Fibroblast of skin of abdomen (primary cell): ENCODE data around the gene LSM3.

Source experiments
- DNase-seq: peaks from one replicate; pipeline ENCODE4 v3.0.0-alpha.2; 2013

The LSM3 gene

GRCh38 chr3:14201940-14202684 is 23.5 kb downstream of the LSM3 start:
- DNase-seq: peak; percentile 31

DNA sequence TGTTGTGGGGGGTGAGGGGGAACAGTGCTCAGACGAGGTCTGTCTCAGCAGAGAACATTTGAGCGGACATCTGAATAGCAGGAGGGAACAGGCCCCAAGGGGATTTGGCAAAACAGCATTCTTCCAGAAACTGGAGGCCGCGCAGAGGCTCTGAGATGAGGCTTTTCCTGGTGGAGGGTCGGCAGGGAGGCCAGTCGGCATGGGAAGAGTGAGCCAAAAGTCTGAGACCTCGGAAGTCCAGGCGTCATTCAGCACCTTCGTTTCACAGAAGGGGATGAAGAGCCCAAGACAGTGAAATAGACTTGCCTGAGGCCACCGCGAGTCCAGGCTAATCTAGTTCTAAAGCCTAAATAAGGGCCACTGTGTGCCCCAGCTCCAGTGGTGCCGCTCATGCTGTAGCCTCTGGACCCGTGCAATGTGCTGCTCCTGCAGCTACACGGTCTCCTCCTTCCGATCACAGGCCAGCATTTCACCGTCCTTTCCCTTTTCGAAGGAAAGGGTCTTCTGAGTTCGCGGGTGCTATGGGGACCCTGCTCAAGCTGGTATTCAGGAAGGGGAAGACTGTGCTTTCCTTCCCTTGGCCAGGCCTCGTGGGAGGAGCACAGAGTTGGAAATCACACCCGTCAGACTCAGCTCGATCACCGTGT is 24.4 kb downstream of the LSM3 start:
- no peak for DNase-seq

- peak; percentile 84 for DNase-seq
Measured at GRCh38 chr3:14203521-14204079, 25.0 kb downstream of the LSM3 start.

GRCh38 chr3:14204515-14205284 is 26.1 kb downstream of the LSM3 start:
- DNase-seq: no peak

DNA sequence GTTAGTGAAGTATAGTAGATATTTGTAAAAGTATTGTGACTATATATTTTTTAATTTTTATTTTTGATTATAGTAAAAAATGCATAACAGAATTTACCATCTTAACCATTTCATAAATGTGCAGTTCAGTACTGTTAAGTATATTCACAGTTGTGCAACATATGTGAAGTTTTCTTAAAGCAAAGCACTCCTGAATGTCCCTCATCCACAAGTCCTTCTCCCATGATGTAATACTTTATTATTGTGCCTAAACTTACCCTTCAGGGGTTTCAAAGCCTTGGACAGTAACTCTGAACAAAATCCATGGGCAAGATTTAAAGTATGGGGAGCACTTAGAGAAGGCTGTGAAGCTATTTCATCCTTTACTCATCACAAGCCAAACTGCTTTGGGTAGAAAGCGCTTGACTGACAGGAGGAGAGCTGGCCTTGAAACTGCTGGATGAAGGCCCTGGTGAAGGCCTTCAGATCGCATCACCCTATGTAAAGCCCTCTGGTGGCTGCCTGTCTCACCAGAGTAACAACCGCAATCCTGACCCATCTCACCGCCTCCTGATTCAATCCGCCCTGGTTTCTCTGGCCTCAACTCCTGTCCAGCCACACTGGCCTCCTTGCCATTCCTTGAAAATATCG is 28.0 kb downstream of the LSM3 start:
- no peak for DNase-seq

DNA sequence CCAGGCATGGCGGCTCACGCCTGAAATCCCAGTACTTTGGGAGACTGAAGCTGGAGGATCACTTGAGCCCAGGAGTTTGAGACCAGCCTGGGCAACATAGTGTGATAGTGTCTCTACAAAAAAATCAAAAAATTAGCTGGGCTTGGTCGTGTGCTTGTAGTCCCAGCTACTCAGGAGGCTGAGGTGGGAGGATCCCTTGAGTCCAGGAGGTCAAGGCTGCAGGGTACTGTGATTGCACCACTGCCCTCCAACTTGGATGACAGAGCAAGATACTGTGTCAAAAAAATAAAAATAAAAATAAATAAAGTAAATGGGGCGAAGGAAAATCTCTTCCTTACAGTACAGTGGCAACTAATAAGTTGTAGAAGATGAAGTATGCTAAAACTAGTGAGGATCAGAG is 29.6 kb downstream of the LSM3 start:
- no peak for DNase-seq

DNA sequence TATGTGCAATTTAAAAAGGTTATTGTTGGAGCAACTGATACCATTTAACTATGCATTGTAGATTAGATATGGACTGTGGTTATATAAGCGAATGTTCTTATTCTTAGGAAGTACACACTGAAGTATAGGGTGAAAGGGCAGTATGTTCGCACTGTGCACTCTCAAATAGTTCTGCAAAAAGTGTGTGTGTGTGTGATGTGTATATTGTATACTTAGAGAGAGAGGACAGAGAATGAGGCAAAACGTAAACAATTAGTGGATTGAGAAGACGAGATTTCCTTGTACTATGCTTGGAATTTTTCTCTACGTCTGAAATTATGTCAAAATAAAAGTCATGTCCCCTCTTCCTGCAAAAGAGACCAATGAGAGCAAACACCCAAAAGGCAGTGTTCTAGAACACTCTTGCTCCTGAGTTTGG is 30.4 kb downstream of the LSM3 start:
- DNase-seq: peak; percentile 51

- DNase-seq: peak; percentile 49
Measured at GRCh38 chr3:14209581-14210289, 31.1 kb downstream of the LSM3 start.

GRCh38 chr3:14210290-14210688 is 31.7 kb downstream of the LSM3 start:
- peak; percentile 75 for DNase-seq

DNA sequence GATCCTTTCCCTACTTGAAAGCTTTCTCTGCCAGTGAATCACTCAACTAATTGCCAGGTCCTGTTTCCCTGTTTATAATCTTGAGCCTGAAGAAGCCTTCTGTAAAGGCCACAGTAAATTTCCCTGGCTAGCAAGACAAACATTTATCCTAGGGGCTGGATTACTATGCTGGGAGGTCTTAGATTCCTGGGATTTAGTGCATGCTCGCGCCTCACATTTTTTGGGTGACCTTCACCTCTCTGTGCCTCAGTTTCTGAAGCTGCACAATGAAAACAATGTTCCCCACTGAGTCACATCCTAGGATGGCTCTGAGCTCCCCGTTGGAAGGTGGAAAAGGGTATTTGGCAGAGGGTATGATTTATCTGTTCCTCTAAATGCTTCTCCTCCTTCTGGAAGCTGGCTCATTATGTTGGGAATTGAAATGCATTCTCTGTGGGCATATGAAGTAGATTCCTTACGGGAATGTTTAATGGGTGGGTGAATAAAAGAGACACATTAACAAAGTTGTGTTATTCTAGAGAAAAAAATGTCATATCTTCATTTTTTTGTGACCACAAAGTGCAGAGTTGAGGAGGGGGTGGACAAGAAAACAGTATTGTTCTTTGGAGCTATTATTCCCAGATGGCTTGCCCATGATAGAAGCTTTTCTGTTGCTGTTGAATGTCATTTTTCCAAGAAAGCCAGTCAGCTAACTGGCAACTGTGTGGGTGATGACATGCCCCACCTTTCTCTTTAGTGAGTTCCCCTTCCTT is 32.4 kb downstream of the LSM3 start:
- DNase-seq: peak; percentile 100

- peak; percentile 55 for DNase-seq
Measured at GRCh38 chr3:14211621-14212020, 33.0 kb downstream of the LSM3 start.

DNA sequence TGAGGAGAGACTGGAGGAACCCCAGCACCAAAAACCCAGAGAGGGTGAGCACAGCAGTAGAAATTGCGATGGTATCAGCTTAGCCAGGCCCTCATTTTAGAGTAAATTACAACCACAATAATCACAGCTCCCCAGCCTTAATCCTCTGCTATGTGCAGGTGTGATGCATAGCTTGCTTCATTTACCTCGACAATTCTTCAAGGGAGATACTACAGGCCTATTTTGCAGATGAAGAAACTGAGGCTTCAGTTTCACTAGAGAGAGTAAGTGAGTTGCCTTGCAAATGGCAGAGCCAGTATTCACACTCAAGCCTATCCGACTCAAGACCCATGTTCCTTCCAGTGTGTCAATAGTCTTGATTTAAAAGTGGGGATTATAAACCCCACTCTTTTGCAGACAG is 33.4 kb downstream of the LSM3 start:
- no peak for DNase-seq

- no peak for DNase-seq
Measured at GRCh38 chr3:14213066-14213774, 34.6 kb downstream of the LSM3 start.

DNA sequence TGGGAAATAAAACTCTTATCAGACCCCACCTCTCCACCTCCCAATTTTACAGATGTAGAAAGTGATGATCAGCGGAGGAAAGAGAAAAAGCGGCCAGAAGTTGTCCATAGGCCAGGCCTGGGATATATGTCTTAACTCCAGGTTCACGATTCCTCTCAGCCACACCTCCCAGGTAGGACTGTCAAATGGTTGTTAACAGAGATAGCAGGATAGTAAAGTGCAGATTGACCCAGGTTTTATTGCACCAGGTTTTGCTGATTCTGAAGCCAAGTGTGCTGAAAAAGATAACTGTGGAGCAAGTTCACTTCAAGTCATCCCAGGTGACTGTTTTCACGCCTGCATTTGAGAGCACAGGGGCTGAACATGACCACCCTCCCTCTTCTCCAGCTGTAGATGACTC is 36.1 kb downstream of the LSM3 start:
- DNase-seq: no peak

DNA sequence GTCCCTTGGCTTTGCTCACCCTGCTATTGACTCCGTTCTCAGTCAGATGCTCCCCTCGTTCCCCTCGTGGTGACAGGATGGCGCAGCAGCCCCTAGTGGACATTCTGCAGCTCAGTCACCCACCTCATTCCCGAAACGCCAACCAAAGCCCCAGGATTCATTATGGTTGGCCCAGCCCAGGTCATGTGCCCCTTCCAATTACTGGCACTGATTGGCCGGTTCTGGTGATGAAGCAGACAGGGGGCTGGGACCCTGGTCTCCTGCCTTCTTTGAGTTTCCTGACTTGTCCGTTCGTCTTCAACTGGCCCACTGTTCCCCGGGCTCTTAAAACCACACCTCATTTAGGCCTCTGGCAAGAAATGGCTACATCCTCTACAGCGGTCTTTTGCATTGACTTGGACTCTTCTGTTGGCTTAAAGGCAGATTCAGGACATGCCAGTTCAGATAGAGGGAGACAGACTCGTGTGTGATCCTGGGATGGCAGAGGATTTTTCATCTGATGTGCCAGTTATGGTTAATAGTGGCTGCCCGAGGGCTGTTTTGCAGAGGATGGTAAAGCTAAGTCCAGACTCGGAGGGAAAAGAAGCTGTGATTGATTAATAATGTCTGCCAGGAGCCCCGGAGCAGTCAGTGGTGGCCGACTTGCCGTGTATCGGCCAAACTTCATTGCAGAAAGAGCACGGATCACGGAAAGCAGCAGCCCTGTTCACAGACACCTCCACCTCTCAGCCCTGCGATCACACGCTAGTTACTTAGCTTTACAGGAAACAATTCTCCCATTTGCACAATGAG is 37.8 kb downstream of the LSM3 start:
- peak; percentile 72 for DNase-seq

DNA sequence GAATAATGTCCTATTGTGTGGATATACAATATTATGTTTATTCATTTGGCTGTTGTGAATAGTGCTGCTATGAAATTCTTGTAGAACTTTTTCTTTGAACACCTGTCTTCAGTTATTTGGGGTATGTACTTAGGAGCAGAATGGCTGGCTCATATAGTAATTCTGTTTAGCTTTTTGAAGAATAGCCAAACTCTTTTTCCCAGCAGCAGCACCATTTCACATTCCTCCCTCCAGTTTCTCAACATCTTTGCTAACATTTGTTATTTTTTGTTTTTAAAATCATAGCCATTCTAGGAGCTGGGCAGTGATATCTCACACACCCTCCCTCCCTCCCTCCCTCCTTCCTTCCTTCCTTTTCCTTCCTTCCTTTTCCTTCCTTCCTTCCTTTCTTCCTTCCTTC is 39.7 kb downstream of the LSM3 start:
- no peak for DNase-seq

DNA sequence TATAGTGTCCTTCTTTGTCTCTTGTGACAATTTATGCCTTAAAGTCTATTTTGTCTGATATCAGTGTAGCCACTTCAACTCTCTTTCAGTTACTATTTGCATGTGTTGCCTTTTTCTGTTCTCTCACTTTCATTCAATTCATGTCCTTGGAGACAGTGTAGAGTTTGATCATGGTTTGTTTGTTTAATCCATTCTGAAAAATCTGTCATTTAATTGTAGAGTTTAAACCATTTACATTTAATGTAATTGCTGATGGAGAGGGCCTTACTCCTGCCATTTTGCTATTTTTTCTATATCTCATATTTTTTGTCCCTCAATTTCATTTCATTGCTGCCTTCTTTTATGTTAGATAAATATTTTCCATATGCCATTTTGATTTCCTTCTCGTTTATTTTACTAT is 42.3 kb downstream of the LSM3 start:
- no peak for DNase-seq

- no peak for DNase-seq
Measured at GRCh38 chr3:14221902-14222301, 43.3 kb downstream of the LSM3 start.

DNA sequence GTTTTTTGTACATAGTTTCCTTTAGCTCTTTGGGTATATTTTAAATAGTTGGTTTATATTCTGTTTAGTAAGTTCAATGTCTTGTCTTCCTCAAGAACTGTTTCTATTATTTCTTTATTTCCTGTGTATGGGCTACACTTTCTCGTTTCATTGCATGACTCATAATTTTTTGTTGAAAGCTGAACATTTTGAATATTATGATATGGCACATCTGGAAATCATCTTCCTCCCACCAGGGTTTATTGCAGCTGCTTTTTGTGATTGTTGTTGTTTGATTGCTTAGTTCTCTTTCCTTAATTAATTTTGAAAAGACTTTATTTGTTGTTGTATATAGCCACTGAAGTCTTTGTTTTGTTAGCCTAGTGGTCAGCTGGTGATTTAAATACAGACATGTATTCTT is 43.8 kb downstream of the LSM3 start:
- no peak for DNase-seq
